ENCODE data around the gene INTS12.
"Not testable (repeated sequence)": the region's sequence is repeated elsewhere in the genome, so short reads cannot be mapped to it uniquely, and the experiment has no call there.

Gene INTS12

DNA sequence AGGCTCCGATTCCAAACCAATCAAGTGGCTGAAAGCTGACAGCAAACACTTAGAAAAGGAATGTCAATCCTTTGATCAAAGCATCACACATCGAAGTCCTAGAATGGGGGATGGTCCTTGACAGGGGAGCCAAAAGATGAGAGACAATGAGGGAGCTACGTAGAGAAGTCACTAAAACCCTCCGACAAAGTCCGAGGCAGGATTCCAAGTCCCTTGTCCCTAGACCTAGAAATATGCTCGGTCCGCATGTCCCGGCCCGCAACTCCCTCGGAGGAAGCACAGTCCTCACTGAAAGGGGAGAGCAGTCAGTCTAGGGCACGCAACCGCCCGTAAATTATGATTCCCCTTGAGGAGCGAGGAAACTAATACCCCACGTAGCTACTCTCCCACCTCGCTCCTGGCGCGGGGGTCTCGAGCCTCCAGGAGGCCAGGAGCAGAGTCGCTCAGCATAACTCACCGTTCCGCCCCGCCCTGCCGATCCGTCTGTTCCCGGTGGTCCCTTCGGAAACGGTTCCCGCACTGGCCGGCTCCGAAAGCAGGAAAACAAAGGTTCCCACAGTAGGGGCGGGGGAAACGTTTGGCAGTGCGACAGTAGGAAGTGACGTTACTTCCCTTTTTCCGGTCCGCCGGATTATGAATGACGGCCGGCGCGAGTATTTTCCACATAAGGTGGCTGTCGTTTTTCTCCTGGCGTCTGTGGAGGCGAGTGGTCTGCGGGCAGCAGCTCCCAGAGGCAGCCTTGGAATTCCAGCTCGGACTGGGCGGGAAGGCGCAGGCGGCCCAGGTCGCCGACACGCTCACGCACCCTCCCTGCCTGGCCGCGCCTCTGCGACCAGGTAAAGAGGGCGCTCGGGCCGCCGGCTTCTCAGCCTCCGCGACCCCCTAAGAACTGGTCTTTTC lies at the start of gene INTS12, which contains the start of gene GSTCD:
Gene INTS12 (minus strand): TSS at position 509 of the 900 bp plus-strand sequence. CDS start 8,684 bp downstream, outside the sequence.
Gene GSTCD (plus strand): TSS at position 604 of the 900 bp plus-strand sequence. CDS start 8,830 bp downstream, outside the sequence.
- peak; percentile 82 to 87 for DNase-seq (ENCODE audit: low read depth in 2 of 2)

DNA sequence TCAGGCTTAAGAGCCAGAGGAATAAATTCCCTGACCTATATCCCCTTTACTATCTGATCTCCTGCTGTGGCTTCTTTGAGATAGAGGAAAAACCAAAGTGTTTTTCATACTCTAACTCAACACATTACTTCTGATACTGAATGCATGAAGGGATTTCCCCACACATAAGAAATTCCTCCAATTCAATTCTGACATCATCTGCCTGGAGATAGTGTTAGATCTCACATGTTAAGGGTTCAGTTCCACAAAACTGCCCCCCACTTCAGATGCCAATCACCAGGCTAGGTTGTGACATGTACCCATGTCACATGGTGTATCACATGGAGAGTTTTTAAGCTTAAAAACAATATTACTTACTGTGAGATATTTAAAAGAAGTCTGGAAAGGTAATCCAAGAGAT lies 46.9 kb upstream of the INTS12 start:
- DNase-seq (ENCODE audit: low read depth in 2 of 2) = no peak

DNA sequence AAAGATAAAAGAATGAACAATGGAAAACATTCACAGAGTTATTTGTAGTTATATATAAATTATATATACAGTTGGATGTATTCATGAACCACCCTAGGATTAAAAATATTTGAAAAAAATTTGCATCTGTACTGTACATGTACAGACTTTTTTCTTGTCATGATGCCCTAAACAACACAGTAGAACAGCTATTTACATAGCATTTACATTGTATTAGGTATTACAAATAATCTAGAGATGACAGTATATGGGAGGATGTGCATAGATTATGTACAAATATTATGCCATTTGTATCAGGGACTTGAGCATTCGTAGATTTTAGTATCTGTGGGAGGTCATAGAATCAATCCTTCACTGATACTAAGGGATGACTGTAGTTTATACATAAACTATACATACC lies 44.9 kb upstream of the INTS12 start:
- no peak for DNase-seq (ENCODE audit: low read depth in 2 of 2)

DNA sequence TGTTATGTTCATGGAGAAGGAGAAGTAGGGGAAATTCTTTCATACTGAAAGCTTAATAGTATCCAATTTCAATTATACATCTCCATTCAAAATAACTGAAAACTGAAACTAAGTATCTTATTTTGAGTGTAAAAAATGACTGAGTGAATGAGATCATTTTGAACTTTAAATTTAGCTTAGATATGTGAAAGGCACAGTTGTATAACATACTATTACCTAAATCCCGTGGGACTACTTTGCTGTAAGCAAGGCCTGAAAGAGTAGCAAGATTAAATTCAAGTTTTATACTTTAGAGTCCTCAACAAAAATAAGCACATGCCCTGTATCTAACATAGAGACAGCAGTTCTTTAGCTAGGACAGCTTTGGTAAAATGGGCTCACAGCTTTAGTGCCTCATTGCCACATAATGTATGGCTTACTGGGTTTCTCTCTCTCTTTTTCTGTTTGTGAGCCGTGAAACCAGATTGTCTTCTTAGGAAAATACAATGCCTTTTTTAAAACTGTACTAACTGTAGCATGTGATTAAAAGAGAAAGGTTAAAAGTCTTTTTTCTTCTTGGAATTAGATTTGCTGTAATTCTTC lies 43.3 kb upstream of the INTS12 start:
- DNase-seq (ENCODE audit: low read depth in 2 of 2) = no peak

- no peak for DNase-seq (ENCODE audit: low read depth in 2 of 2)
These were observed 39.7 kb upstream of the INTS12 start for GRCh38 chr4:105748222-105748621.

- DNase-seq (ENCODE audit: low read depth in 2 of 2) = no peak
These were observed 33.1 kb upstream of the INTS12 start for GRCh38 chr4:105741548-105741947.

DNA sequence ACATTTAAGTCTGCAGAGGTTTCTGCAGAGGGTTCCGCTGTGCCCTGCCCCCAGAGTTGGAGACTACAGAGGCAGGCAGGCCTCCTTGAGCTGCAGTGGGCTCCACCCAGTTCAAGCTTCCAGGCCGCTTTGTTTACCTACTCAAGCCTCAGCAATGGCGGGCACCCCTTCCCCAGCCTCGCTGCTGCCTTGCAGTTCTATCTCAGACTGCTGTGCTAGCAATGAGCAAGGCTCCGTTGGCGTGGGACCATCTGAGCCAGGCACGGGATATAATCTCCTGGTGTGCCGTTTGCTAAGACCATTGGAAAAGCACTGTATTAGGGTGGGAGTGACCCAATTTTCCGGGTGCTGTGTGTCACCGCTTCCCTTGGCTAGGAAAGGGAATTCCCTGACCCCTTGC lies 26.7 kb upstream of the INTS12 start:
- not testable (repeated sequence) for DNase-seq (ENCODE audit: low read depth in 2 of 2)

DNA sequence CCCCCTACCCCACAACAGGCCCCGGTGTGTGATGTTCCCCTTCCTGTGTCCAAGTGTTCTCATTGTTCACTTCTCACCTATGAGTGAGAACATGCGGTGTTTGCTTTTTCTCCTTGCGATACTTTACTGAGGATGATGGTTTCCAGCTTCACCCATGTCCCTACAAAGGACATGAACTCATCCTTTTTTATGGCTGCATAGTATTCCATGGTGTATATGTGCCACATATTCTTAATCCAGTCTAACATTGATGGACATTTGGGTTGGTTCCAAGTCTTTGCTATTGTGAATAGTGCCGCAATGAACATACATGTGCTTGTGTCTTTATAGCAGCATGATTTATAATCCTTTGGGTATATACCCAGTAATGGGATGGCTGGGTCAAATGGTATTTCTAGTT lies 21.4 kb upstream of the INTS12 start:
- not testable (repeated sequence) for DNase-seq (ENCODE audit: low read depth in 2 of 2)

DNA sequence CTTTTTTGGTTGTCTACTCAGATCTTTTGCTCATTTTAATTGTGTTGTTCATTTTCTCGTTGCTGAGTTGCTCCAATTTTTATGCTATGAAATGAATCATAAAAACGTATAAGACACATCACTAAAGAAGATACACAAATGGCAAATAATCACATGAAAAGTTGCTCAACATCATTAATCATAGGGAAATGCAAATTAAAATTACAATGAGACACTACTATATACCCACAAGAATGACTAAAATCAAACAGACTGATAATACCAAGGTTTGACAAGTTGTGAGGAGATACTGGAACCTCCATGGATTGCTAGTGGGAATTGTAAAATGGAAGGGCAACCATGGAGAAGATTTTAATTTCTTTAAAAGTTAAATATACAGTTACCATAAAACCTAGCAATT lies 17.1 kb upstream of the INTS12 start:
- no peak for DNase-seq (ENCODE audit: low read depth in 2 of 2)

DNA sequence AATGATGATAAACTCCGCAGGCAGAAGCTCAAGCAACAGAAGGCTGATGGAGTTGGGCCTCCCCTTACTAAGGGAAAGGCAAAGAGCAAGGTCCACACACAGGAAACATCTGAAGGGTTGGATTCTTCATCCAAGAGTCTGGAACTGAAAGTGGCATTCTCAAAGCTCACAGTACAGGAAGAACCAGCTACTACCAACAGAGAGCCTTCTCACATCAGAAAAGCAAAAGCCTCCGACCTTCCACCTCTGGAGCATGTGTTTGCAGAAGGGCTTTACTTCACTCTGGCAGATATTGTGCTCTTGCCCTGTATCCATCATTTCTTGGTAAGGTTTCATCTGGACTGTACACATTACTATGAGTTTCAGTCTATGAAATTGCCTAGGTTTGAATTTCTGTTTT lies 10.7 kb upstream of the INTS12 start:
- no peak for DNase-seq (ENCODE audit: low read depth in 2 of 2)

- no peak for DNase-seq (ENCODE audit: low read depth in 2 of 2)
These were observed 7.3 kb upstream of the INTS12 start for GRCh38 chr4:105715692-105716278.

GRCh38 chr4:105714932-105715331 lies 6.4 kb upstream of the INTS12 start:
- no peak for DNase-seq (ENCODE audit: low read depth in 2 of 2)

- no peak for DNase-seq (ENCODE audit: low read depth in 2 of 2)
These were observed 5.6 kb upstream of the INTS12 start for GRCh38 chr4:105714071-105714521.

- DNase-seq (ENCODE audit: low read depth in 2 of 2) = no peak
These were observed 4.3 kb upstream of the INTS12 start for GRCh38 chr4:105712766-105713165.

DNA sequence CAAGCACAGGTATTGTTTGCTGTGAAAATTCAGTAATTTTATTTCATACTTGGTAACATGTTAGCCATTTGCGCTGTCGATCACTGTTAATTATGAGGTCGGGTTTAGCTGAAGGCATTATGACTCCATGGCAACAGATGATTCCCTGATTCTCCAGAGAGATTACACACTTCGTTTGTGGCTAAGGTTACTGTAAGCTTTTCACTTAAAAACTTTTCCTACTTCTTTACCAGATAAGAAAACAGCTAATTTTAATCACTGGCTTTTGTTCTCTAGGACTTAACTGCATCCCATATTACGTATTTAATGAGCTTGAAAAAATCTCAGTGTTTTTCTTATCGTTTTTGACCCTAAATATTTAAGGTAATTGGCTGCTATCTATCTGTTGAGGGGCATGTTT lies 2.2 kb upstream of the INTS12 start:
- no peak for DNase-seq (ENCODE audit: low read depth in 2 of 2)

GRCh38 chr4:105710012-105710600 lies 1.6 kb upstream of the INTS12 start:
- no peak for DNase-seq (ENCODE audit: low read depth in 2 of 2)

- no peak for DNase-seq (ENCODE audit: low read depth in 2 of 2)
These were observed 577 bp upstream of the INTS12 start for GRCh38 chr4:105709081-105709450.

DNA sequence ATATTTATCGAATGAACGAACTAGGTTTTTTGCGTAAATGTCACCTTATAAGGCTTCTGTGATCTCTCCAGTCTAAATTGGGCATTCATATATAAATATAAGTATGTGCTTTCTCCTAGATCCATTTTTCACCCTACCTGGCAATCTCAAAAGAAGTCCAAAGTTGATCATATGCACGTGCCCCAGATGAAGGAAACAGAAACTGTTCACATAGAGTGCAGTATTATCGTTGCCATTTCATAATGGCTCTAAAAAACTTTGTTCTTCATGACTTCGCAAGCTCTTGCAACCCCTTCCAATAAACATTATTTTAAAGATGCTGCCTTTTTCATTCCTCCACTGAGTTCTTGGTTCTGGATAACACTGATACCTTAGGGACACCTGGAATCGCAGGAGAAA lies 708 bp downstream of the INTS12 start:
- DNase-seq (ENCODE audit: low read depth in 2 of 2) = no peak

- DNase-seq (ENCODE audit: low read depth in 2 of 2) = no peak
These were observed 9.9 kb downstream of the INTS12 start for GRCh38 chr4:105698607-105699006.

DNA sequence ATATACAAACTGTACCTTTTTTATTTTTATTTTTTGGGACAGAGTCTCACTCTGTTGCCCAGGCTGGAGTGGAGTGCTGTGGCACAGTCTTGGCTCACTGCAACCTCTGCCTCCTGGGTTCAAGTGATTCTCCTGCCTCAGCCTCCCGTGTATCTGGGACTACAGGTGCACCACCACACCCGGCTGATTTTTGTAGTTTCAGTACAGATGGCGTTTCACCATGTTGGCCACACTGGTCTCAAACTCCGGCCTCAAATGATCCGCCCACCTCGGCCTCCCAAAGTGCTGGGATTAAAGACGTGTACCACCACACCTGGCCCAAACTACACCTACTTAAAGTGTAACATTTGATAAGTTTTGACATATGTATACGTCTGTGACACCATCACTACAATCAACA lies 12.7 kb downstream of the INTS12 start:
- not testable (repeated sequence) for DNase-seq (ENCODE audit: low read depth in 2 of 2)

GRCh38 chr4:105694812-105695211 lies 13.7 kb downstream of the INTS12 start:
- not testable (repeated sequence) for DNase-seq (ENCODE audit: low read depth in 2 of 2)

GRCh38 chr4:105686571-105686970 lies 21.9 kb downstream of the INTS12 start:
- DNase-seq (ENCODE audit: low read depth in 2 of 2) = no peak

All from stimulated activated CD4-positive, alpha-beta T cell treated with anti-CD3 and anti-CD28 coated beads, Interleukin-4, amount 100 ng/mL, for 48 hours (primary cell).